Measurements from ENCODE around the gene KCND2. TPM values are rescaled to one million over a fixed set of nuclear protein-coding genes. Genes with fewer than 3 reads are reported as not detected.
A peak's percentile ranks its signal among the peaks of the same experiment; 100 is the strongest.

KCND2 gene
- total and polyA plus RNA-seq, 2 of the 8 experiments (the other 6 are each of a cell fraction or from before 2014, with no cell fraction given) = 4.6 to 7.7 TPM

- Histone ChIP-seq H3K79me2 (ENCODE audit: control insufficient read depth in 1 of 2, insufficient read depth in 2 of 2, low read length in 2 of 2) (no peaks in the 10 kb centered on the region), H2BK20ac (ENCODE audit: low read length) (no peak overlapping the region), H3K27ac (ENCODE audit: low read depth, low read length) (no peak overlapping the region), H3K18ac (ENCODE audit: extremely low read depth, low read length) (no peak overlapping the region), H2BK15ac (ENCODE audit: low read length) (no peak overlapping the region), H3K56ac (replicated peaks; ENCODE audit: insufficient read length, low read depth, low read length) (no peak overlapping the region), H2AK5ac (ENCODE audit: low read depth, low read length) (no peak overlapping the region), H3K9ac (replicated peaks in 1 of 4; ENCODE audit: extremely low read depth in 1 of 4, low read depth in 3 of 4, low read length in 3 of 4) (no peak overlapping the region), H3K9me3 (ENCODE audit: insufficient read depth in 2 of 2, low read depth in 1 of 2, low read length in 1 of 2) (no peaks in the 10 kb centered on the region), H3K4me2 (ENCODE audit: insufficient read depth in 1 of 2, low read depth in 2 of 2, low read length in 2 of 2) (no peak overlapping the region), H2BK5ac (ENCODE audit: low read depth, low read length) (no peak overlapping the region), H3K23ac (ENCODE audit: insufficient read length) (no peak overlapping the region), H2BK120ac (replicated peaks; ENCODE audit: low read depth, low read length) (no peak overlapping the region), H2AFZ (ENCODE audit: low read length) (no peak overlapping the region), H3K79me1 (ENCODE audit: low read depth, low read length) (no peaks in the 10 kb centered on the region), H3K36me3 (ENCODE audit: control insufficient read depth in 2 of 4, insufficient read depth in 4 of 4, low read length in 3 of 4) (no peaks in the 10 kb centered on the region), H4K91ac (replicated peaks; ENCODE audit: insufficient read length, low read length) (peak overlapping the region; percentile 26), H4K5ac (ENCODE audit: insufficient read length, low read depth, low read length) (no peak overlapping the region), H3K4ac (replicated peaks; ENCODE audit: insufficient read length, low read depth, low read length) (no peak overlapping the region), H2BK12ac (ENCODE audit: low read depth, low read length) (no peak overlapping the region), H4K20me1 (replicated peaks in 1 of 2; ENCODE audit: control insufficient read depth in 1 of 2, insufficient read depth in 2 of 2, low read length in 2 of 2) (no peaks in the 10 kb centered on the region), H3K27me3 (replicated peaks in 1 of 4; ENCODE audit: control insufficient read depth in 3 of 4, extremely low read depth in 1 of 4, insufficient read depth in 3 of 4, low read length in 3 of 4) (no peaks in the 10 kb centered on the region), H4K8ac (ENCODE audit: extremely low read depth, insufficient read depth, low read length) (no peak overlapping the region), H3K4me3 (ENCODE audit: extremely low read depth in 1 of 4, insufficient read depth in 2 of 4, low read depth in 3 of 4, low read length in 4 of 4) (no peak overlapping the region), H3K14ac (ENCODE audit: insufficient read length) (no peak overlapping the region), H3K23me2 (ENCODE audit: low read depth, low read length) (no peaks in the 10 kb centered on the region), H3K4me1 (replicated peaks in 1 of 4; ENCODE audit: control insufficient read depth in 3 of 4, insufficient read depth in 4 of 4, low read length in 3 of 4) (no peaks in the 10 kb centered on the region)
- FAIRE-seq = no peak
- DNase-seq (ENCODE audit: low read depth in 1 of 2, low spot score in 2 of 2) = no peak
- CTCF ChIA-PET (ENCODE audit: partially characterized antibody) = no interaction called here
- POLR2A ChIA-PET (ENCODE audit: partially characterized antibody) = no interaction called here
- WGBS, 2 experiments (ENCODE audit: extremely low coverage in 1 of 2, insufficient coverage in 1 of 2, insufficient read length in 1 of 2, insufficient replicate concordance in 2 of 2, low coverage in 1 of 2, low lambda C conversion rate in 2 of 2, missing lambda C conversion rate in 1 of 2) = 82% methylated on average over 3 of the region's 3 CpGs; no CpG with 5 or more reads in 1 of the 2 experiments
- TF ChIP-seq SIX5 (IDR thresholded peaks at IDR 0.05; ENCODE audit: low read depth, low read length) = no peak
These were observed 497.2 kb downstream of the KCND2 start for GRCh38 chr7:120770206-120770605.
